ENCODE data around the gene ZNF726.
A peak's percentile ranks its signal among the peaks of the same experiment; 100 is the strongest.
"Not testable (repeated sequence)": the region's sequence is repeated elsewhere in the genome, so short reads cannot be mapped to it uniquely, and the experiment has no call there.

ZNF726 gene

GRCh38 chr19:23914402-23915286, at the start of gene ZNF726:
Gene ZNF726 (plus strand): TSS chr19:23914886. CDS start chr19:23914995, 109 bp downstream.
- DNase-seq: peak; percentile 94

DNA sequence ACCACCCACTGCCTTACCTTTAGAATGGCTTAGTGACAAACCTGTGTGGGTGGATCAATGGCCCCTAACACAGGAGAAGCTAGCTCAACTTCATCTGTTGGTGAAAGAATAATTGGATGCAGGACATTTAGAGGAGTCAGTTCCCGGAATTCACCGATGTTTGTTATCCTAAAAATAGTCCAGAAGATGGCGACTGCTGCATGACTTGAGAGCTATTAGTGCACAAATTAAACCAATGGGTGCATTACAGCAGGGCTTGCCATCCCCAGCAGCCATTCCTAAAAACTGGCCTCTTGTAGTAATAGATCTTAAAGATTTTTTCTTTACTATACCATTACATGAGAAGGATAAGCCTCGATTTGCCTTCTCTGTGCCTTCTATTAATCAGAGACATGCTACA, 46.8 kb upstream of the ZNF726 start:
- DNase-seq: no peak

DNA sequence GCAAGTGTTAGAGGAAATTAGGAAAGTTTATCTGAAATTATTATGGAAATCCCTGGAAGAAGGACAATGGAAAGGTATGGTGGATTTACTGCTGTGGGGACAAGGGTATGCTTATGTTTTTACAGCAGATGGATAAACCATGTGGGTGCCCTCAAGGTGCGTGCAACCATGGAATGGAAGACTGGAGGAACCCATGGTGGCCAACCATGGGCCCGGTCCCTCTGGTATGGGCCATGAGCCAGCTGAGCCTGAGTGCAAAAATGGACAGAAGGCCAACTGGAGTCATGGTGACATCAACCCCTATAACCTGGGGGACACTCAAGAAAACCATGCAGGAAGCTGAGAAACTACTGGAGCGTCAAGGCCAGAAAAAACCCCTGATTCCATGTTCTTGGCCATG, 46.1 kb upstream of the ZNF726 start:
- no peak for DNase-seq

- no peak for DNase-seq
These were observed 42.3 kb upstream of the ZNF726 start for GRCh38 chr19:23872282-23872919.

DNA sequence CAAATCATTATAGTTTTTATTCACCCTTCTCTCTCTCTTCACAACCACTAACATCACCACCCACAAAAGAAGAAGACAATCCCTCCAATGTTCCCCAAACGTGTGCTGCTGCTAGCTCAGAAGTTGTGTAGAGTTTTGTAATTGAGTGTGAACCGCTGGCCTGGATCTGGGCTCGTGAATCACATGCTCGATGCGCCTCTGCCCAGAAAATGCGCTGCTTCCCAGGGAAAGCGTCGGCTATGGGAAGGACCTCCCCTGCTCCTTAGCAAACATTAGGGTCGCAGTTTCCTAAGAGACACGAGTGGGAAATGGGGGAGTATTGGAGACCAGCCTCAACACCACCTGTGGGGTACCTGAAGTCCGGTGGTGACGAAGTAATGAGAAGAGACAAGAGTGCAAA, 38.4 kb upstream of the ZNF726 start:
- DNase-seq: no peak

DNA sequence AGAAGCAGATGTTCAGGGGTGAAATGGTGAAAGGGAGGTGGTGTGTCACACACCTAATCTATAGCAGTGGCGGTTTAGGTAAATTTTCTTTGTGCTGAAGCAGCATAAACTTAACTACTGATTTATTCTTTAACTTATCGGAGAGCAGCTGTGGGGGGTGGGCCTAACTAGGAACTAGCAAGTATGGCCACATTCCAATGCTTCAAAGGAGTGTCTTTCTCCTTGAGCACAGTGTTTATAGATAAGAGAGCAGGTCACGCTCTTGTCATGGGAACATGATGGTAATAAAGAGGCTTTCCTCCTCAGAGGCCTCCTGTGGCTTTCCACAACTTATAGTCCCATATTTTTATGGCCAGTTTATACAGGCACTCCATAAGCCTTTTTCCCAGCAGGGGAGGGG, 37.9 kb upstream of the ZNF726 start:
- not testable (repeated sequence) for DNase-seq

- no peak for DNase-seq
These were observed 32.2 kb upstream of the ZNF726 start for GRCh38 chr19:23882493-23882892.

DNA sequence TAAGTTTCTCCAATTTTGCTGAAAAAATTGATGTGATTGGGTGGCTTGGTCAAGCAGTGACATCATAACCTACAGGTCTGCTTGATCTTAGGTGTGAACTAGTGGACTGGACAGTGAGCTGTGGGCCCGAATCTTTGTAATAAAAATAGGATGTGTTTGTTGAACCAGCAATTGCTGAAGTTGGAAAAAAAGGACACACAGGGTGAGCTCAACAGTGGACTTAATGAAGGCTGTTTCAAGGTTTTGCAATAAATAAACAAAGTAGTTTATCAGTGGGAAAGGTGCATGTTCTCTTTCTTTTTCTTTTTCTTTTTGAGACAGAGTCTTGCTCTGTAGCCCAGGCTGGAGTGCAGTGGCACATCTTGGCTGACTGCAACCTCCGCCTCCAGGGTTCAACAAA, 30.3 kb upstream of the ZNF726 start:
- no peak for DNase-seq

DNA sequence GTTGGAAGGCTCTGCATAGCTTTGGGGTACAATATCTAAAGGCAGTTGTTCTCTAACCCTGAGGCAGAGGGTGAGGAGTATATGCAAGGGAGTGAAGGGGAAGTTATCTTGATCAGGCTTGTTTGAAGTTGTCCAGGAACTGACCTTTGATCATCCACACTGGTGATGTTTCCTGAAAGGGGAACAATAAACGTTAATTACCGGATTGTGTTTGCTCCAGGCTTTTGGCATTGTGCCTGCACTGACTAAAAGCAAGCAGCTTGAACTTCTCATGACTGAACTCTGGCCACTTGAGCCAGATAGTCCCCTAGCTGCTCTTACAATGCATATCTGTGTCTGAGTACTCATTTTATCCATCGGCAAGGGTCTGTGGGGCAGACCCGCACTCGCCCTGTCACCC, 27.0 kb upstream of the ZNF726 start:
- no peak for DNase-seq

DNA sequence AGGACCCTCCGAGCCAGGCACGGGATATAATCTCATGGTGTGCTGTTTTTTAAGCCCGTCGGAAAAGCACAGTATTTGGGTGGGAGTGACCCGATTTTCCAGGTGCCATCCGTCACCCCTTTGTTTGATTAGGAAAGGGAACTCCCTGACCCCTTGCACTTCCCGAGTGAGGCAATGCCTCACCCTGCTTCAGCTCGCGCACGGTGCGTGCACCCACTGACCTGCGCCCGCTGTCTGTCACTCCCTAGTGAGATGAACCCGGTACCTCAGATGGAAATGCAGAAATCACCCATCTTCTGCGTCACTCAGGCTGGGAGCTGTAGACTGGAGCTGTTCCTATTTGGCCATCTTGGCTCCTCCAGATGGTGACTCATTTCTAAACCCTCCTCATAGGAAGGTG, 18.6 kb upstream of the ZNF726 start:
- not testable (repeated sequence) for DNase-seq

DNA sequence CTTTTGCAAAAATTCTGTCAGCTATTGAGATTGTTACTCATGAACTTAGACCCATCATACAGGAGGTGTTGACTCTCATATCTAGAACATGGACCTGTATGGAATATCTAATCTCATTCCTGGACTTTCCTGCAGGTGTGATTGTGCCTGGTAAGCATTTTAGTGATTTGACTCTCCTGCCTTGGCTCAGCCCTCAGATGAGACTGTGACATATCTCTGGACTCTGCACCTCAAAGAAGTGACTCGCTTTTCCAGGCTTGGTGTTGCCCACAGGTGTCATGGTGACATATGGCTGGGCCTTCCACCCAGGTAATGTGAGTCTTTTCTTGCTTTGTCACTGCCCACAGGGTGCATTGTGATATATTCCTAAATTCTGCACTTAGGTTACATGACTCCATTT, 17.8 kb upstream of the ZNF726 start:
- DNase-seq: no peak

DNA sequence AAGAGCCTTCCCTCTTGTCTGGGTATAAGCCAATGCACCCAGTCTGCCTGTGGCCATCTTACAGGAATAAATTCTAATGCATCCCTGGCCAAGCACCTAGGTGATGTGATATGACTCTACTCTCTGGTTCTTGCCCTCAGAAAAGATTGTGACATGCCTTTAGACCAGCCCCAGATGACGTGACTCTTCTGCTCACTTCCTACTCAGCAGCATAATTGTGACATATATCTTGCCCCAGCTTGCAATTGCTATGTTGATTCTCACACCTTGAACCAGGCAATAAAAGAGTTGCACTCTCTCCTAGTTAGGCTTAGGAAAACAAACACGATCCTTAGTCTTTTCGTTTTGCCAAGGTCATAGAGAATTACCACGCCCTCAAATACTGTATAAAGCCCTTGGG, 13.3 kb upstream of the ZNF726 start:
- DNase-seq: no peak

GRCh38 chr19:23904406-23904805, 10.3 kb upstream of the ZNF726 start:
- DNase-seq: no peak

GRCh38 chr19:23905771-23906170, 8.9 kb upstream of the ZNF726 start:
- DNase-seq: no peak

DNA sequence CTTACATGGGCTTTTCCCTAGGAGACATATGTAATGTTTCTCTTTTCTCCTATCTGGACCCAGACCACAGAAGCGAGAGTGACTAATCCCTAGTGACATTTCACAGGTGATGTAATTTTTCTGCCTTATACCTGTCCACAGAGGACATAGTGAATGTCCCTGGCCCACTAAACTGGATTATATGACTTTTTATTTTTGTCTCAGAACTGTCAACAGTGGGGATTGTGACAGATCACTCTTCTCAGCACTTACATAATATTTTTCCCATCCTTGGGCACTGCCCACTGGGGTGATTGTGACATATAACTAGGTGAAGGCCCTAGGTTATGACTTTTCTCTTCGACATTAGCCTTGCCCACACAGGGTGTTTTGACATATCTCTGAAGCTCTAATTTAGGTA, 7.9 kb upstream of the ZNF726 start:
- no peak for DNase-seq

DNA sequence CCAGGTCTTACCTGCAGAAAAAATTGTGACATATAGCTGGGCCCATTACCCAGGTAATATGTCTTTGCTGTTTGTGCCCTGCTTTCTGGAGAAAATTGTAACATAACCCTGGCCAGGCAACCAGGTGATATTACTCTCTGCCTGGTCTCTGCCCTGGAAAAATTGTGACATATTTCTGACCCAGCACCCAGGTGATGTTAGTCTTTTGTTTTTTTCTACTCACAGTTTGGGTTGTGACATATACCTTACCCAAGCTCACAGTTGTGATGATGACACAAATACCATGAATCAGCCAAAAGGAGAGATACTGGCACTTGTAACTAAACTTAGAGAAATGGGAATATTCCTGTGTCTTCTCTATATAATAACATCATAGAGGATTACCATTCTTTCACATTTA, 6.5 kb upstream of the ZNF726 start:
- no peak for DNase-seq

GRCh38 chr19:23909222-23909621, 5.5 kb upstream of the ZNF726 start:
- DNase-seq: no peak

- no peak for DNase-seq
These were observed 755 bp upstream of the ZNF726 start for GRCh38 chr19:23913931-23914330.

DNA sequence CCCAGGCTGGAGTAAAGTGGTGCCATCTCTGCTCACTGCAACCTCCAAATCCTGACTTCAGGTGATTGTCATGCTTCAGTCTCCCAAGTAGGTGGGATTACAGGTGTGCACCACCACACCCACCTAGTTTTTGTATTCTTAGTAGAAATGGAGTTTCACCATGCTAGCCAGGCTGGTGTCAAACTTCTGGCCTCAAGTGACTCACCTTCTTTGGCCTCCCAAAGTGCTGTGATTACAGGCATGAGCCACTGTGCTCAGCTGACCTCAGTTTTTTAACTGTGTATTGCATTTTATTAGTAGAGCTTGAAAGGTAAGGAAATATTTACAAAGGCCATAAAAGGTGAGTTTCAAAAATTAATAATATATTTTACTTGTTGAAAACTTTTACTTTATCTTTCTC, 2.3 kb downstream of the ZNF726 start:
- DNase-seq: no peak

- no peak for DNase-seq
These were observed 3.2 kb downstream of the ZNF726 start for GRCh38 chr19:23917856-23918255.

GRCh38 chr19:23925285-23925684, 10.6 kb downstream of the ZNF726 start:
- DNase-seq: no peak

- DNase-seq: no peak
These were observed 18.2 kb downstream of the ZNF726 start for GRCh38 chr19:23932878-23933277.

GRCh38 chr19:23937031-23937430, 22.3 kb downstream of the ZNF726 start:
- DNase-seq: not testable (repeated sequence)

GRCh38 chr19:23943411-23943810, 28.7 kb downstream of the ZNF726 start:
- DNase-seq: no peak

DNA sequence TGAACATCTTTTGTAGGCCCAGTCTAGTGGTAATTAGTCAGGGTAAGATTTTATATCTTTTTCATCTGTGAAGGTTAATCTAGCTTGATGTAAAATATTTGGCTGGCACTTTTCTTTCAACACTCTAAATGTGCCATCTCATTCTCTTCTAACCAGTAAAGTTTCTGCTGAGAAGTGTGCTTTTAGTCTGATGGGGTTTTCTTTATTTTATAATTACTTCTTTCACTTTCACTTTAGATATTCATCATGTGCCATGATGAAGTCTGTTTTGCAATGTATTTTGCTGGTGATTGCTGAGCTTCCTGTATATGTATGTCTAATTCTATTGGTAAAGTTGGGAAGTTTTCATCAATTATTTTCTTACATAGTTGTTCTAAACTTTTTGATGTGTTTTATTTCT, 31.9 kb downstream of the ZNF726 start:
- DNase-seq: no peak
